ENCODE measurements around the gene CDKN2D.
"Not testable (repeated sequence)": the region's sequence is repeated elsewhere in the genome, so short reads cannot be mapped to it uniquely, and the experiment has no call there.

The CDKN2D gene

GRCh38 chr19:10580979-10581631, 12.3 kb upstream of the CDKN2D start:
- H3K4me3 ChIP-seq (ENCODE audit: low read depth, low read length): no peak overlapping the region
- peak; percentile 87 for DNase-seq (ENCODE audit: low read depth)

GRCh38 chr19:10577951-10578350, 9.2 kb upstream of the CDKN2D start:
- DNase-seq (ENCODE audit: low read depth): no peak
- in situ Hi-C loops (cut with HindIII; ENCODE audit: low sequenced_read_pairs): loop anchor here (5.0 kb wide), 1 partner anchor 69 kb away; no protein-coding TSS in a partner anchor

More at GRCh38 chr19:10580979-10581631, 12.3 kb upstream of the CDKN2D start:
- in situ Hi-C loops (cut with HindIII; ENCODE audit: low sequenced_read_pairs): no loop called here
- peak; percentile 99 for TF ChIP-seq CTCF (IDR thresholded peaks at IDR 0.05; ENCODE audit: low read depth, low read length, missing control alignments)

GRCh38 chr19:10575011-10575716, 6.4 kb upstream of the CDKN2D start:
- no peak for TF ChIP-seq CTCF (IDR thresholded peaks at IDR 0.05; ENCODE audit: low read depth, low read length, missing control alignments)
- H3K4me3 ChIP-seq (ENCODE audit: low read depth, low read length): no peak overlapping the region
- in situ Hi-C loops (cut with HindIII; ENCODE audit: low sequenced_read_pairs): loop anchor here (5.0 kb wide), 1 partner anchor 72 kb away; no protein-coding TSS in a partner anchor
- DNase-seq (ENCODE audit: low read depth): no peak

More at GRCh38 chr19:10577951-10578350, 9.2 kb upstream of the CDKN2D start:
- no peak overlapping the region for H3K4me3 ChIP-seq (ENCODE audit: low read depth, low read length)
- TF ChIP-seq CTCF (IDR thresholded peaks at IDR 0.05; ENCODE audit: low read depth, low read length, missing control alignments): no peak

- no peak overlapping the region for H3K4me3 ChIP-seq (ENCODE audit: low read depth, low read length)
- TF ChIP-seq CTCF (IDR thresholded peaks at IDR 0.05; ENCODE audit: low read depth, low read length, missing control alignments): no peak
- in situ Hi-C loops (cut with HindIII; ENCODE audit: low sequenced_read_pairs): no loop called here
- DNase-seq (ENCODE audit: low read depth): no peak
These were observed 5.7 kb upstream of the CDKN2D start for GRCh38 chr19:10574462-10574861.

GRCh38 chr19:10573793-10574192, 5.0 kb upstream of the CDKN2D start:
- DNase-seq (ENCODE audit: low read depth); in situ Hi-C loops (cut with HindIII; ENCODE audit: low sequenced_read_pairs); H3K4me3 ChIP-seq (ENCODE audit: low read depth, low read length): not testable (repeated sequence)

GRCh38 chr19:10568062-10568825, 535 bp downstream of the CDKN2D start:
- in situ Hi-C loops (cut with HindIII; ENCODE audit: low sequenced_read_pairs): no loop called here
- no peak for TF ChIP-seq CTCF (IDR thresholded peaks at IDR 0.05; ENCODE audit: low read depth, low read length, missing control alignments)
- H3K4me3 ChIP-seq (ENCODE audit: low read depth, low read length): peak overlapping the region; percentile 66
- DNase-seq (ENCODE audit: low read depth): no peak

All from astrocyte of the cerebellum (primary cell).